ENCODE measurements around the gene TRMT1.
"Not testable (repeated sequence)": the region's sequence is repeated elsewhere in the genome, so short reads cannot be mapped to it uniquely, and the experiment has no call there.

The TRMT1 gene

GRCh38 chr19:13150931-13151604 lies 34.5 kb upstream of the TRMT1 start:
- no peak for DNase-seq (ENCODE audit: extremely low read depth in 1 of 2, low read depth in 1 of 2)

GRCh38 chr19:13150187-13150930 lies 33.8 kb upstream of the TRMT1 start, which contains the start of the genes IER2 and STX10:
Gene IER2 (plus strand): TSS chr19:13150411. CDS start chr19:13153187, 2,776 bp downstream.
Gene STX10 (minus strand): TSS chr19:13150375. CDS start chr19:13150173, 202 bp downstream.
- peak; percentile 84 to 89 for DNase-seq (ENCODE audit: extremely low read depth in 1 of 2, low read depth in 1 of 2)

GRCh38 chr19:13149628-13150186 lies 33.2 kb upstream of the TRMT1 start:
- peak in 1 of 2 donors; percentile 15 for DNase-seq (ENCODE audit: extremely low read depth in 1 of 2, low read depth in 1 of 2)

- not testable (repeated sequence) for DNase-seq (ENCODE audit: extremely low read depth in 1 of 2, low read depth in 1 of 2)
Measured at GRCh38 chr19:13149173-13149627, 32.7 kb upstream of the TRMT1 start.

GRCh38 chr19:13146763-13147563 lies 30.4 kb upstream of the TRMT1 start:
- DNase-seq (ENCODE audit: extremely low read depth in 1 of 2, low read depth in 1 of 2): no peak

GRCh38 chr19:13139633-13140311 lies 23.2 kb upstream of the TRMT1 start:
- no peak for DNase-seq (ENCODE audit: extremely low read depth in 1 of 2, low read depth in 1 of 2)

- no peak for DNase-seq (ENCODE audit: extremely low read depth in 1 of 2, low read depth in 1 of 2)
Measured at GRCh38 chr19:13138916-13139198, 22.3 kb upstream of the TRMT1 start.

GRCh38 chr19:13138171-13138915 lies 21.8 kb upstream of the TRMT1 start:
- no peak for DNase-seq (ENCODE audit: extremely low read depth in 1 of 2, low read depth in 1 of 2)

- DNase-seq (ENCODE audit: extremely low read depth in 1 of 2, low read depth in 1 of 2): no peak
Measured at GRCh38 chr19:13137290-13137794, 20.8 kb upstream of the TRMT1 start.

GRCh38 chr19:13135068-13136062 lies 18.8 kb upstream of the TRMT1 start:
- no peak for DNase-seq (ENCODE audit: extremely low read depth in 1 of 2, low read depth in 1 of 2)

GRCh38 chr19:13134626-13135025 lies 18.1 kb upstream of the TRMT1 start:
- no peak for DNase-seq (ENCODE audit: extremely low read depth in 1 of 2, low read depth in 1 of 2)

GRCh38 chr19:13133241-13133870 lies 16.8 kb upstream of the TRMT1 start:
- no peak for DNase-seq (ENCODE audit: extremely low read depth in 1 of 2, low read depth in 1 of 2)

GRCh38 chr19:13132471-13133180 lies 16.1 kb upstream of the TRMT1 start:
- DNase-seq (ENCODE audit: extremely low read depth in 1 of 2, low read depth in 1 of 2): peak in 1 of 2 donors; percentile 37

GRCh38 chr19:13130886-13131490 lies 14.4 kb upstream of the TRMT1 start:
- no peak for DNase-seq (ENCODE audit: extremely low read depth in 1 of 2, low read depth in 1 of 2)

- DNase-seq (ENCODE audit: extremely low read depth in 1 of 2, low read depth in 1 of 2): no peak
Measured at GRCh38 chr19:13129384-13129783, 12.8 kb upstream of the TRMT1 start.

- no peak for DNase-seq (ENCODE audit: extremely low read depth in 1 of 2, low read depth in 1 of 2)
Measured at GRCh38 chr19:13128583-13128982, 12.0 kb upstream of the TRMT1 start.

Measured in activated CD8-positive, alpha-beta memory T cell treated with anti-CD3 and anti-CD28 coated beads for 1 hour (primary cell).